Vagina (tissue), 2 donors: ENCODE results near the gene PAQR4.

Source experiments
- POLR2A ChIP-seq, 2 donors: fragments of 450-650 bp; IDR thresholded peaks; one replicate each; pipeline ENCODE4 v1.6.1; 2017; ENCODE audit warnings: antibody characterized with exemption in 2 of 2, mild to moderate bottlenecking in 2 of 2, moderate library complexity in 2 of 2
- POLR2AphosphoS5 ChIP-seq, 2 donors: sonication (generic); formaldehyde crosslinking; IDR thresholded peaks; one replicate each; pipeline ENCODE4 v1.9.0; 2017; ENCODE audit warnings: antibody characterized with exemption in 2 of 2, mild to moderate bottlenecking in 2 of 2, low read depth in 1 of 2; ENCODE audit not compliant: insufficient read depth in 1 of 2

DNA sequence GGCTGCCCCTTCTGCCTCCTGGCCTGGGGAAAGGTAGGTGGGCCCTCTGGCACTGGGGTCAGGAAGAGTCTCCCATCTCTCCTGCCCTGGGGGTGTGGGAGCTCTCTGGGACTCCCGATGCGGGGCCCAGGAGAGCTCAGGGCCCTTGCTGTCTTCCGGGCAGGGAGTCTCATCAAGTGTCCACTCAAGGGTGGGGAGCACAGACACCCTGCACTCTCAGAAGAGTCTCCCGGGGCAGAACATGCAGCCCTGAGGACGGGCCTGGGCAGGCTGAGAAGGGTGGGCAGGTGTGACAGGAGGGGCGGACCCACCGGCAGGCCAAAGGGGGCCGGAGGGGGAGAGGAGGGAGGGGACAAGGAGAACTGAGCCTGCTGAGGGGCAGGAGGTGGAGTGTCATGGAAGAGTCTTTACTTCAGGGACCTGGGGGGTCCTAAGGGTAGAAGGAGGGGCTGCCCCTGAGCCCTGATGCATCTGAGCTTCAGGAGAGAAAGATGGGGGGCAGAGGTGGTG lies 19.5 kb downstream of the PAQR4 start:
- TF ChIP-seq POLR2AphosphoS5 (IDR thresholded peaks at IDR 0.05; ENCODE audit: insufficient read depth in 1 of 2, low read depth in 1 of 2) (no peak), POLR2A (IDR thresholded peaks at IDR 0.05) (no peak)
